HL-60/S4 (cell line): ENCODE measurements around the gene ZSCAN10.

Source experiments
- in situ Hi-C: fragments of 300-500 bp; cut with MboI; formaldehyde crosslinking; loops from 2 replicates; pipeline ENCODE4 v1.14.3; 2022; ENCODE audit warnings: low sequenced_read_pairs

The ZSCAN10 gene

DNA sequence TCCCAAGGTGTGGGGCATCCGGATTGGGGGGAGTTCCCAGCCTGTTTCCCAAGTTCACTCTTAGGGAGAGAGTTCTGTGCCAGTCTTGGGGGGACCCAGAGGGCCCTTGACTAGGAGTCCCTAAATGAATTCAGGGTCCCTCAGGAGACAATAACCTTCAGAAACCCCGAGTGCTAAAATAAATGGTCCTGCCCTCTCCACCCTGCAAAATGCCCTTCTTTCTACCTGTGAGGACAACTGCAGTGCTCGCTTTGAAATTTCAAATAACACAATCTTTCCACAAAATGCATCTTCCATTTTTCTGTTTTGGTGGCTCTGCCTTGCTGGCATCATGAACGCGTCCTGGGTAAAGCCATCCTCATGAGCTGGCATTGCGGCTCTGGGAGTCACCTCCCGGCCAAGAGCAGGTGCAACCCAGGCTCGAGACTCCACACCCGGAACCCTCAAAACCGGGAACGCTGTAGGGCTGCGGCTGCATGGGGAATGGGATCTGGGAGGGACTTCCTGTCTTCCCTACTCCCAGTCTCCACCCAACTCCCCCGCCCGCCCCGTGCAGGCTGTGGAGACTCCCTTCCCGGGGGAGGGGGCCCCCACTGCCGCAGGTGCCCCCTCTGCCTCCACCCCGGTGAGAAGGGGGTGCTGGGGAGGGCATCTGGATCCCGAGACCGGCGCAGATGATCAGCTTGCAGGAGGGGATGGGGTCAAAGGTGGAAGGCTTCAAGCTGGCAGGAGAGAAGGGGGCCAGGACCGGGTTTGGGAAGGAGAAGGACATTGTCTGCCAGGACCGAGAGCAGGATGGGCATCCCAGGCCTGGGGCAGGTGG, 13.2 kb upstream of the ZSCAN10 start, which contains the start of gene ZNF205:
Gene ZNF205, plus strand, starts transcription at position 529 of the 823 bp plus-strand sequence. CDS start 845 bp downstream, outside the sequence.
- in situ Hi-C loops = no loop called here

DNA sequence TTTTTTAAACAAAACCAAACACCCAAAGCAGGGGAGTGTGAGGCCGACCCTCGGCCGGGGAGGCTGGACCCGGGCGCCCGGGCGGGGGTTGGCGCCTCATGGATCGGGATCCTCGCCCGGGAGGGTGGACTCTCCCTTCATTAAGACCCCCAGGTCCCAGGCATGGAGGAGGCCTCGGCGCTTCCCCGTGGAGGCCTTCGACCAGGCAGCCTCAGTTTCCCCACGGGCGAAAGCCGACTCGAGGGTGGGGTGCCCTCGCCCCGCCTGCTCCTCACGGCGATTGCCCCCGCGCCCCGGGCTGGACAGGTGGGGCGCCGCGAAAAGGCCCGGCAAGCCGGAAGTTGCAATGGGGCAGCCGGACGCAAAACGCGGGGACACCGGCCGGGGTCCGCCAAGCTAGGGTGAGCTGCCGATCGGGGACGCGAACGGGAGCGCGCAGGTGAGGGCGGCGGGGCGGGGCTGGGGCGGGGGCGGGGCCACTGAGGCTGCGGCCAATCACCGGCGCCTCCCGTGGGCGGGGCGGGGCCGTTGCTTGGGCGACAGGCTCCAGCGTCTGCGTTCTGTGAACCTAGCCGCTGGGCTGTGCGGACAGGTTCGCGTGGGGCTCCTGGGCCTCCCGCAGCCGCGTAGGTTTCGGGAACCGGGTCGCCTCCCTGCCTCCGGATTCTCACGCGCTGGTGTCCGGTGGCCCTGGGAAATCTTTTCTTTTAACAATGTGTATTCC, 7.3 kb upstream of the ZSCAN10 start:
- in situ Hi-C loops = no loop called here

DNA sequence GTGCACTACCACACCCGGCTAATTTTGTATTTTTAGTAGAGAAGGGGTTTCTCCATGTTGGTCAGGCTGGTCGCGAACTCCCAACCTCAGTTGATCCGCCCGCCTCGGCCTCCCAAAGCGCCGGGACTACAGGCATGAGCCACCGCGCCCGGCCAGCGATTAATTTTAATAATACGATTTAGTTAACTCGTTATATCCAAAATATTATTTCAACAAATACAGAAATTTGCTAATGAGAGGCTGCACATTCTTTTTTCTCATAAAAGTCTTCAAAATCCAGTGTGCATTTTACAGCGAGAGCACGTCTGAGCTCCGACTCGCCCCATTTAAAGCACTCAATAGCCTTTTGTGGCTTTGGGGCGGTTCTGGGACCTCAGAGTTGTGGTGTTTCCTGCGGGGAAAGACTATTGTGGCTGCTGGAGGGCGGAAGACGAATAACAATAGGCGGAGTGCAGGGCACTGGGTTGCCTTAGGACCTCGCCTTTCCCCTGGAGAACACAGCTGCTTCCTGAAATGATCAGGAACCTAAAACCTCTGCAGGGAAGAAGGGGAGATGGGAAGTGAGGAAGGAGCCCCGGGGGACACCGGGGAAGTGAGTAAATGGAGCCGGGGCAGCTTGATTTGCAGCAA, 2.9 kb upstream of the ZSCAN10 start:
- in situ Hi-C loops = no loop called here

DNA sequence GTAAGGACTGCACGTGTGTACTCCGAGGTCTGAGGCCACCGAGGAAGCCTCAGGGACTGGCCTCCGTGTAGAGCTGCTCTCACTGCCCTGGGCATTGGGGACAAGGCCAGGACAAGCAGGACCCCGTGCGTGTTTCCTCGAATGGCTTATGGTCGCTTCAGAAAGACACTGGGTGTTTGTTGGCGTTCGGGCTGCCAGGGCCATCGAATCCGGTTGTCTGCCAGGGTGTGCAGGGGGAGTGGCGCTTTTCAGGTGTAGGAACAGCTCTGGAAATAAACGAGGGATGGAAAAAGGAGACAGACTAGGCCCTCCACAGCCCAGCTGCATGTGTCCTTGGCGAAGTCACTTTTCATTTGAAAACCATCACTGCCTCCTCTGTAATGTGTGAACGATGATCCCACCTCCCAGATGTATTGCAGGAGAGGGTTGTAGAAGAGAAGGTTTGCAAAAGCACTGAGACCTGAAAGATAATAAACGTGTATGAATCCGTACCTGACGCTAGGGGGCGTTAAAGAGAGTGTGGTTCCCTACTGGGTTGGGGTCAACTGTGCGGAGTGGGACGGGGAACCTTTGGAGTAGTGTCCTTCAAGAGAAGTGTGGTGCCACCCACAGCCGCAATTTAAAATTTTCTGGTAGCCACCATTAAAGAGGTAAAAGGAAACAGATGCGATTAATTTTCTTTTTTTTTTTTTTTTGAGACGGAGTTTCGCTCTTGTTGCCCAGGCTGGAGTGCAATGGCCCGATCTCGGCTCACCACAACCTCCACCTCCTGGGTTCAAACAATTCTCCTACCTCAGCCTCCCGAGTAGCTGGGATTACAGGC, 2.1 kb upstream of the ZSCAN10 start:
- in situ Hi-C loops = no loop called here

DNA sequence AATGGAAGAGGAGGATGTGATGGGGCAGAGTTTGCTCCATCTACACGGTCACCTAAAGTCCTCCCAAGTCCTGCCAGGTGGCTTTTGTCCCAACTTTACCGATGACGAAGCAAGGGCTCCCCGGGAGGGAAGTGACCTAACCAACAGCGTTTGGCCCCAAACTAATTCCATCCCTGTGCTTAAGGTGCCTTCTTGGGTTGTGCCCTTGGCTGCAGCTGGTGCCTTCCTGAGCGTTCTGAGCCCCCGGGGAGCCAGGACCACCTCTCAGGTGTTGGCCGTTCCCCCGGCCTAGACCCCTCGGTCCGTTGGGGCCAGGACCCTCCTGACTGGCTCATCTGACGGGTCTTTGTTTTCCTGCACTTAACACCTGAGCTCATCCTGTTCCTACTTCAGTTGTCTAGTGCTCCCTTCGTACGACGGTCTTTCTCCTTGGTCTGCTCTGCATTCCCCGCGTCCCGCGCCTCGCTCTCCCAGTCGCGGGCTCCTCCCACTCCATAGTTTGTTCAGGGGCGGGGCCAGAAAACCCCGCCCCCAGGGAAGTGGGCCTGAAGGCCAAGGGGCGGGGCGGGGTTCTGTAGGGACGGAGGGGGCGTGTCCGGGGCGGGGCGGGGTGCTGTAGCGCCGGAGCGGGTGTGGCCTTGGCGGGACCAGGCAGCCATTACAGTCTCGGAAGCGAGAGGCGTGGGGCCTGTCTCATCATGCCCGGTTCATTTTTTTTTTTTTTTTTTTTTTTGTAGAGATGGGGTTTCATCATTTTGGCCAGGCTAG, 822 bp upstream of the ZSCAN10 start:
- in situ Hi-C loops = no loop called here

DNA sequence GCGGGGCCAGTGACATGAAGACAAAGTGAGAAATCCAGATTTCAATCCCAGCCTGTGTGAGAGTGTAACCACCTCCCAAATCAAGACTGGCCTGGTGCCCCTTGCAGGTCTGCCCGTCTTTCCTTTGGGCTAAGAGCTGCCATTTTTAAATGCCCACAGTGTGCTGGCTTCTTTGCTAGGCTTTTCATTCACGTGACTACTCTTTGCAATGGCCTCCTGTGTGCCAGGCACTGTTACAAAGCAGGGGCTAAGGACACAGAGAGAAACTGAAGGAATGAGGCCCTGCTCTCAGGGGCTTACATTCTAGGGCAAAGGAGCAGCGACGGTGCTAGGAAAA, 269 bp upstream of the ZSCAN10 start:
- in situ Hi-C loops = no loop called here

DNA sequence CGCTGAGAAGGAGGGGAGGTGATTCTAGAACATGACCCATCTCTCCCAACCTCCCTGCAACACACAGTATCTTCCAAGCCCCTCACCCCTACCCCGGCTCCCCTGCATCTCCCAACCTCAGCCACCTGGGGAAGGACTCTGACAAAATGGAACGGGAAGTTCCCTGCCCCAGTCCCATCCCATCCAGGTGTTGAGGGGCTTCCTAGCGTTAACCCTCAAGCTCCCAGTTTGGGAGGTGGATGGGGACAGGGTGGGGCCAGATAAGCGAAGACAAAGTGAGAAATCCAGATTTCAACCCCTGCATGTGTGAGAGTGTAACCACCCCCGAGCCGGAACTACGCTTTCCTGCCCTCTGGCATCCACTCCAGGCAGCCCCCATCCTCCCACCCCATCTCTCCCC, 1.8 kb downstream of the ZSCAN10 start:
- in situ Hi-C loops = no loop called here

DNA sequence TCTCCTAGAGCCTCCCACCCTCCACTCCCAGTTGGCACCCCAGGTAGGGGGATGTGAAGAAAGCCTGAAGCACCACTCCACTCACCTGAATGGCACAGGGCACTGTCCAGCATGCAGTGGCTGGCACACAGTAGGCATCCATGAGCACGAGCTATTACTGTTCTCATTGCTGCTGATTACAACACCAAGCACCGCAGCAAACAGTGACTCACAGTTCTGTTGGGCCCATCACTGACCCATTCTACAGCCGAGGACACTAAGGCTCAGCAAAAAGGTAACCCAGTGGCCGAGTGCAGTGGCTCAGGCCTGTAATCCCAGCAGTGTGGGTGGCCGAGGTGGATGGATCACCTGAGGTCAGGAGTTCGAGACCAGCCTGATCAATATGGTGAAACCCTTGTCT, 2.7 kb downstream of the ZSCAN10 start:
- in situ Hi-C loops = no loop called here

DNA sequence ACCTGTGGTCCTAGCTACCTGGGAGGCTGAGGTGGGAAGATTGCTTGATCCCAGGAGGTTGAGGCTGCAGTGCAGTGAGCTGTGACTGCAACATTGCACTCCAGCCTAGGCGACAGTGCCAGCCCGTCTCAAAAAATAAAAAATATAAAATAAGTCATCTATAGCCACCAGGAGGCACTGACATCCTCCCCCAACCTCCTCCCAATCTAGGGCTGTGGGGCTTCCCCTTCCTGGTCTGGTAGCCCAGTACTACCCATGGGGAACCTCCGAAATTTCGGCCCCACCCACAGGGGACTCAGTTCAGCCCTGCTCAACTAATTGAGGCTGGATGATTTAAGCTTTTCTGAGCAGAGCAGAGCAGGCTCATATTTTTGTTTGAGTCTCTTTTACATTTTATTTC, 3.2 kb downstream of the ZSCAN10 start:
- in situ Hi-C loops = no loop called here

DNA sequence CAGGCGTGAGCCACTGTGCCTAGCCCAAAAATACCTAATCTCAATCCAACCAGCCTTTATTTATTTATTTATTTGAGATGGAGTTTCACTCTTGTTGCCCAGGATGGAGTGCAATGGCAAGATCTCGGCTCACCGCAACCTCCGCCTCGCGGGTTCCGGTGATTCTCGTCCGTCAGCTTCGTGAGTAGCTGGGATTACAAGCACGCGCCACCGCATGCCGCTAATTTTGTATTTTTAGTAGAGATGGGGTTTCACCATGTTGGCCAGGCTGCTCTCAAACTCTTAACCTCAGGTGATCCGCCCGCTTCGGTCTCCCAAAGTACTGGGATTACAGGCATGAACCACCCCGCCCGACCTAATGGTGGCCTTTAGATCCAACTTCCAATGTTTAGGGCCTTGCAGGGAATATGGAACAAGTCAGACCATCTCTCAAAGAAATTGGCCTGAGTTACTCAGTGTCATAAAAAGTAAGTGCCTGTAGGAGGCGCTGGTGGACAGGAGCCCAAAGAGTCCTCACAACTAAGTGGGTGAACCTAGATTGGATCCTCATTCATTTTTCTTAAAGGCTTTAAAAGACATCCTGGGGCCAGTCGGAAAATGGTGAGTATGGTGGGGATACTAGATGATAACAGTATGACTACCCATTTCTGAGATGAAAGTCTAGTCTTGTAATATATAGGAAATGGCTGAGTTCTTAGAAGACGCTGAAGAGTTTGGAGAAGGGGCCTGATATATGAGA, 4.6 kb downstream of the ZSCAN10 start:
- in situ Hi-C loops = no loop called here

DNA sequence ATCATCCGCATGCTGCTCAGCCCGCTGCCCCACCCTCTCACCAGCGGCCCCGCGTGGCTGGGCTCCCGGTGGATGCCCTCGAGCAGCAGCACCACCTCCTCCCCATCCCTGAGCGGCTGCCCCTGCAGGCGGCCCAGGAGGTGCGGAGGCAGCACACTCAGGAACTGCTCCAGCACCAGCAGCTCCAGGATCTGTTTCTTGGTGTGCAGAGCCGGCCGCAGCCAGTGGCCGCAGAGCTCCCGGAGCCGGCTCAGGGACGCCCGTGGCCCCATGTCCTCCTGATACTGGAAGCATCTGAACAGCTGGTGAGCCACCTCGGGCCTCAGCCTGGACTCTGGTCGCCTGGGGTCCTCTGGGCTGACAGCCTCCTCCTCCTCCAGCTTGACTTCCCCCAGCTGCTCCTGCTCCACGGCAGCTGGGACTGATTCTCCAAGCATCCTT, 6.6 kb downstream of the ZSCAN10 start:
- in situ Hi-C loops = no loop called here

DNA sequence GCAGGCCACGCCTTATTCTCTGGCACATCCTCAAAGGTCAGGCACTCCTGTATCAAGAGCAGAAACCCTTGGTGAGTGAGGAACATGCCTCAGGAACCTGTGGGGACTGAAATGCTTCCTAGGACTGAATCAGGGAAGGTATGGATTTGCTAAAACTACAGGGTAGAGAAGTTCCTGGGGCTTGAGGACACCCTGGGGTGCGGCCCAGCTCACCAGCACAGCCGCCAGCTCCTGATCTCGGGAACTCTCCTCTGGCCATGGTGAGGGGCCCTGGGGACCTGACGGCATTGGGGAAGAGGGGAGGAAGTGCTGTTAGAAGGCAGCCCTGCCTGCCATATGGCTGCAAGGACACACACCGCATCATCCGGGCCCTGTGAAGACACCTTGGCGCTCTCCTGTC, 7.5 kb downstream of the ZSCAN10 start:
- in situ Hi-C loops = no loop called here

DNA sequence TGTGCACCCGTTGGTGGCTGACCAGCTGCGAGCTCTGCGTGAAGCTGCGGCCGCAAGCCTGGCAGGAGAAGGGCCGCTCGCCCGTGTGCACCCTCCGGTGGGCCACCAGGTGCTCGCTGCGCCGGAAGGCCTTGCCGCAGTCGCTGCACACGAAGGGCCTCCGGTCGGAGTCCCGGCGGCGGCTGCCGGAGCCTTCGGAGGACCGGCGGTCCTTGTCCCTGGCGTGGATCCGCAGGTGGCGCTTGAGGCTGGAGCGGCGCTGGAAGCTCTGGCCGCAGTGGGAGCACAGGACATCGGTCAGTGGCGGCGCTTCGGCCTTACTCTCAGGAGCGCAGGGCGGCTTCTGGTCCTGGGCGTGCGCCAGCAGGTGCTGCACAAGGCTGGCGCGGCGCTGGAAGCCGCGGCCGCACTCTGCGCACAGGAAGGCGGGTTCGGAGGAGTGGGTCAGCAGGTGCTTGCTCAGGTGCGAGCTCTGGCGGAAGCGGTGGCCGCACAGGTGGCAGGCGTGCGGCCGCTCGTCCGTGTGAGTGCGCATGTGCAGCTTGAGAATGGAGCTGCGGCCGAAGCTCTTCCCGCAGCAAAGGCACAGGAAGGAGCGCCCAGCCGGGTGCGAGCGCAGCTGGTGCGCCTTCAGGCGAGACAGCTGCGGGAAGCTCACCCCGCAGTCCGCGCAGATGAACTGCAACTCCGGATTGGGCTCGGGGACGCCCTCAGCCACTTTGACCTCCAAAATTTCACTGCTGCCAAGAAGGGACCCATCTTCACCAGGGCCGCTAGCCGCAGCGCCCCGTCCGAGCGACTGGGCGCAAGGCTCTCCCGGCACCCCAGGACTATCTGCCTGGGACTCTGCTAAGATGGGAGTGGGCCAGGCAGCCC, 9.1 kb downstream of the ZSCAN10 start:
- in situ Hi-C loops = no loop called here

DNA sequence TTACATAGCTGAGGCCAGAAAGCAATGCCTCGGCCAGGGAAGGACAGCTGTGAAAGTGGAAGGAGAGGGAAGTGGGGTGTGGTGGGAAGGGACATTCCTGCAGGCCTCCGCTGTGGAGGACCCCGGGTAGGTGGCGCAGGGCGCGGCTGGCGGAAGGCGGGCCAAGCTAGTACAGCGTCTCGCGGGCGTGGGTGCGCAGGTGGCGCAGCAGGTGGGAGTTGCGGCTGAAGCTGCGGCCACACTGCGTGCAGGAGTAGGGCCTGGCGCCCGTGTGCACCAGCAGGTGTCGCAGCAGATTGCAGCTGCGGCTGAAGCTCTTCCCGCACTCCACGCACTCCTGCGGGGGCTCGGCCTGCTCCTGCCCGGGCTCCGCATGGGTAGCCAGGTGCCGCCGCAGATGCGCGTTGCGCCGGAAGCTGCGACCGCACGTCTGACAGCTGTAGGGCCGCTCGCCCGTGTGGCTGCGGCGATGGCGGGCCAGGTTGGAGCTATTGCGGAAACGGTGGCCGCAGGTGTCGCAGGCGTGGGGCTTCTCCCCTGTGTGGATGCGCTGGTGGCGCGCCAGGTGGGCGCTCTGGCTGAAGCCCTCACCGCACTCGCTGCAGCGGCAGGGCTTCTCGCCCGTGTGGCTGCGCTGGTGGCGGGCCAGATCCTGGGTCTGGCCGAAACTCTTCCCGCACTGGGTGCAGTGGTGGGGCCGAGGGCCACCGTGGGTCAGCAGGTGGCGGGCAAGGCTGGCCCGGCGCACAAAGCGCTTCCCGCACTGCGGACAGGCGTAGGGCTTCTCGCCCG, 10.0 kb downstream of the ZSCAN10 start:
- in situ Hi-C loops = no loop called here

DNA sequence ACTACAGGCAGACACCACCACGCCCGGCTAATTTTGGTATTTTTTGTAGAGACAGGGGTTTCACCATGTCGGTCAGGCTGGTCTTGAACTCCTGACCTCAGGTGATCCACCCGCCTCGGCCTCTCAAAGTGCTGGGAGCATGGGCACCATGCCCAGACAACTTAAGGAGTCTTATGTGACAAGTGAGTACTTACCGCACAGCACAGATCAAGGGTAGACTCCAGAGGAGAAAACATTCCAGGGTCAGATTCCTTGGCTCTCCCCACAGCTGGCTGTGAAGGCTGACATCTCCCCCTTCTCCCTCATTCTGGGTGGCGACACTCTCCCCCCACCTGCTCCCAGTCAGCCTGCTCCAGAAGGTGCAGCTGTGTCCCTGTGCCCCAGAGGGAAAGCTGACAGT, 10.6 kb downstream of the ZSCAN10 start:
- in situ Hi-C loops = no loop called here

DNA sequence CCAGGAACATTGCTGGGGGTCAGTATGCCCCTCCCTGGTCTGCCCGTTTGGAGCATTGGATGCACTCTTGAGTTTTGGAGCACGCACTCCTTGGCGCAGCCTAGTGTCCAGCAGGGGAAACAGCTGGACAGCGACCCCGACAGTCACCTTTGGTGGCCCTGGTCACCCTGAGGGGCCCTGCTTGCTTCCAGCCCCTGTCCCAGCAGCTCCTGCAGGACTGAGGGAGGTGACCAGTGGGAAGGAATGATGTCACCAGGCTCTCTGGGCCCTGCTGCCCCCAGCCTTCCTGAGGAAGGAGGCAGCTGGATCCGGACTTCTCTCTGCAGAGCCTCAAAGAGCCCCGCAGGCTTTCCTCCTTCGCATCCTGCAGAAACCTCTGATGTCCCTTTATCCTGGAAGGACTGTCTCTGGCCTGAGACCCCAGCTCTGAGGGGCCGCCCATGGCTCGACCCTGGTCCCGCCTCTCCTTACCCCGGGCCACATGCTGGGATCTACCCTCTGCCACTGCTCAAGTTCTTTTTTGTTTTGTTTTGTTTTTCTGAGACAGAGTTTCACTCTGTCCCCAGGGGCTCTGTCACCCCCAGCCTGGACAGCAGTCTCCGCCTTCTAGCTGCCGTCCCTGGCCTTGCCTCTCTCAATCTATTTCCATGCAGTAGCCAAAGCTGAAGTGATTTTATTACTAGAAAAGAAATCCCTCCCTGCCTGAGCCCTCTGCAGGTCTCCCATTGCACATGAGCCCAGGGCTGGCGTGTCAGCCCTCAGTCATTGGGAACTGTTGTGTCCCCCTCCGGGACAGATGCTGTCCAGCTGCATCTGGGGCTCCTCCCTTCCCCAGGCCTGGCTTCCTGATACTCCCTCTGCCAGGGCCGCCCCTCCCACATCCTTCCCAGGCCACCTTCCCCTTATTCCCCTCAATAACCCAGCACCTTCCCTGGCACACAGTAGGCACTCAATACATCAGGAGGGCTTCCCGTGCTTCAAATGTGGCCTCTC, 11.6 kb downstream of the ZSCAN10 start:
- in situ Hi-C loops = no loop called here
